ENCODE measurements around the gene OXNAD1.
A peak's percentile ranks its signal among the peaks of the same experiment; 100 is the strongest.

Gene OXNAD1

GRCh38 chr3:16258866-16259265 is 6.1 kb upstream of the OXNAD1 start:
- no peak for DNase-seq (ENCODE audit: low read depth)
- TF ChIP-seq CTCF (conservative IDR thresholded peaks at IDR 0.05; ENCODE audit: low read depth, low read length) = no peak

GRCh38 chr3:16260046-16260445 is 5.0 kb upstream of the OXNAD1 start:
- TF ChIP-seq CTCF (conservative IDR thresholded peaks at IDR 0.05; ENCODE audit: low read depth, low read length) = no peak
- H3K4me3 ChIP-seq (ENCODE audit: low read length) = no peak overlapping the region
- no peak for DNase-seq (ENCODE audit: low read depth)

More at GRCh38 chr3:16258866-16259265, 6.1 kb upstream of the OXNAD1 start:
- no peak overlapping the region for H3K4me3 ChIP-seq (ENCODE audit: low read length)

GRCh38 chr3:16262174-16262573 is 2.8 kb upstream of the OXNAD1 start:
- no peak overlapping the region for H3K4me3 ChIP-seq (ENCODE audit: low read length)
- TF ChIP-seq CTCF (conservative IDR thresholded peaks at IDR 0.05; ENCODE audit: low read depth, low read length) = no peak
- no peak for DNase-seq (ENCODE audit: low read depth)

- no peak for TF ChIP-seq CTCF (conservative IDR thresholded peaks at IDR 0.05; ENCODE audit: low read depth, low read length)
- H3K4me3 ChIP-seq (ENCODE audit: low read length) = peak overlapping the region; percentile 82
- peak; percentile 16 for DNase-seq (ENCODE audit: low read depth)
Observed at GRCh38 chr3:16264174-16264707, 771 bp upstream of the OXNAD1 start.

GRCh38 chr3:16265455-16265786 is 409 bp downstream of the OXNAD1 start:
- no peak for DNase-seq (ENCODE audit: low read depth)
- H3K4me3 ChIP-seq (ENCODE audit: low read length) = peak overlapping the region; percentile 82
- TF ChIP-seq CTCF (conservative IDR thresholded peaks at IDR 0.05; ENCODE audit: low read depth, low read length) = no peak

GRCh38 chr3:16266714-16267113 is 1.7 kb downstream of the OXNAD1 start:
- no peak for DNase-seq (ENCODE audit: low read depth)
- no peak for TF ChIP-seq CTCF (conservative IDR thresholded peaks at IDR 0.05; ENCODE audit: low read depth, low read length)
- no peak overlapping the region for H3K4me3 ChIP-seq (ENCODE audit: low read length)

GRCh38 chr3:16270855-16271254 is 5.8 kb downstream of the OXNAD1 start:
- no peak for DNase-seq (ENCODE audit: low read depth)
- no peak overlapping the region for H3K4me3 ChIP-seq (ENCODE audit: low read length)
- no peak for TF ChIP-seq CTCF (conservative IDR thresholded peaks at IDR 0.05; ENCODE audit: low read depth, low read length)

All from retinal pigment epithelial cell (primary cell).